Kidney (tissue), 14 donors: ENCODE results near the gene SUN2. TPM values are rescaled to one million over a fixed set of nuclear protein-coding genes. Genes with fewer than 3 reads are reported as not detected.

Experiments
- DNase-seq, 5 donors: peaks; one replicate each; pipeline ENCODE4 v3.0.0-alpha.2; 2013 to 2020
- FAIRE-seq: peaks from 2 replicates; lab custom pipeline; 2012; peaks lifted over from hg19 to GRCh38; lab: Jason Lieb, UNC
- H3K27ac ChIP-seq, 2 donors: one replicate each; pipeline ENCODE4 v1.7.0; 2013; ENCODE audit warnings: low read depth in 2 of 2, low read length in 2 of 2, inconsistent platforms in 1 of 2
- H3K27me3 ChIP-seq: one replicate; pipeline ENCODE4 v1.7.1; 2013; ENCODE audit warnings: low read length, inconsistent platforms; ENCODE audit not compliant: control insufficient read depth, insufficient read depth
- H3K36me3 ChIP-seq, 3 donors: one replicate each; pipeline versions ENCODE4 v1.7.0 to v1.7.1; 2013; ENCODE audit warnings: low read length in 3 of 3, control low read depth in 1 of 3, inconsistent platforms in 1 of 3; ENCODE audit not compliant: insufficient read depth in 3 of 3, control insufficient read depth in 2 of 3
- H3K4me1 ChIP-seq, 3 donors: one replicate each; pipeline versions ENCODE4 v1.7.0 to v1.7.1; 2013; ENCODE audit warnings: low read length in 3 of 3, inconsistent platforms in 1 of 3, low read depth in 1 of 3; ENCODE audit not compliant: control insufficient read depth in 2 of 3, insufficient read depth in 2 of 3
- H3K4me3 ChIP-seq, 3 donors: one replicate each; pipeline versions ENCODE4 v1.7.0 to v1.8.1; 2013; ENCODE audit warnings: low read length in 3 of 3, control low read depth in 1 of 3, inconsistent platforms in 1 of 3
- H3K9ac ChIP-seq, 3 donors: one replicate each; pipeline versions ENCODE4 v1.7.0 to v1.7.1; 2013; ENCODE audit warnings: low read length in 3 of 3, control low read depth in 1 of 3, inconsistent platforms in 1 of 3
- H3K9me3 ChIP-seq, 3 donors: one replicate each; pipeline versions ENCODE4 v1.7.0 to v1.7.1; 2013; ENCODE audit warnings: low read length in 3 of 3, control low read depth in 1 of 3, inconsistent platforms in 1 of 3; ENCODE audit not compliant: control insufficient read depth in 2 of 3, insufficient read depth in 1 of 3
- intact Hi-C: fragments of 100-400 bp; cut with DNase I; formaldehyde crosslinking; loops from one replicate; pipeline ENCODE4 v1.11.1; 2022
- polyA plus RNA-seq: library from polyadenylated mRNA; stranded (reverse); fragments of 350-450 nt; fragmentation: Illumina TruSeq; extraction: RNeasy Lipid Tissue Mini Kit (QIAGEN cat#74804); gene quantifications from one replicate; pipeline ENCODE4 v1.2.3, GENCODE V29; 2014; ENCODE audit warnings: low read depth, low replicate concordance; ENCODE audit not compliant: insufficient read depth
- total RNA-seq: library from RNA; stranded (reverse); fragmentation: NEBNext Ultra II Directional; extraction: Animal tissue kit (Norgen Biotek cat#: 25700); gene quantifications from one replicate; pipeline ENCODE4 v1.2.1, GENCODE V29; 2021
- TF ChIP-seq, protein P1 (sequence below): IDR thresholded peaks from 3 replicates; pipeline ENCODE4 v1.5.1; 2012; ENCODE audit warnings: mild to moderate bottlenecking, moderate library complexity, borderline replicate concordance; ENCODE audit not compliant: insufficient read depth; ENCODE audit errors: extremely low read depth
- donor health status: control.
- donor health status: control.
- donor health status: control.
- donor health status: control.
- donor health status: control.
- donor health status: DM: yes; HTN: yes; CAD: no.
- donor health status: Normal renal cell carcinoma (clear cell type).

Gene SUN2
- total and polyA plus RNA-seq, 2 donors from 2014 or later = 41.7 to 199 TPM

DNA sequence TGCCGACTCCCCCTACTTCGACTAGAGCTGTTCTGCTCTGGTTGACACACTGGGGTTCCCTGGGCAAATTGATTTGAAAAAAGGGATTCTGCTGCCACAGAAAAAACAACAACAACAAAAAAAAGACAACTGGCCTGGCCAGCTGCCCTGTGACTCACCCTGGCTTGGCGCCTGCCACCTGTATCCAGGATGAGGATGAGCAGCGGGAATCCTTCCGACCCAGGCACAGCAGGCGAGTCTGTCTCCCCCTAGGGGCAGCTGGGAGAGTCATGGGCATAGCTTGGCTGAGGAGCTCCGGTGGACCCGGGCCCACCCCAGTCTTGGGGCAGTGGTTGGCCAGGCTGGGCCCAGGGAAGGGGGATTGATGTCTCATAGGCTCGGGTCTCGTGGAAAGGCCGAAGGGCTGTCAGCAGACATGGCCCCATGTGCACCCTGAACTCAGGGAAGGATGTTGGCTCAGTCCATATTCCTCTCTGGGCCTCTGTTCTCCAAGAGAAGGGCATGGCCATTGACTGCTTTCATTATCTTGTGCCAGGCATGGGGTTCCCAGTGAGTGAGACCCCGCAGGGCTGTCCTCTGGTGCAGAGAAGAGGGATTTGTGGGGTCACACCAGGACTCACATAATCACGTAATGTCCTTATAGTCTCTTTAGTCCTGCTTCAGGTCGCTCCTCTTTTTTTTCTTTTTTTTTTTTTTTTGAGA lies 10.4 kb upstream of the SUN2 start:
- peaks cover 0 to 3% (median 0%) of the 10 kb centered on the region in 3 donors for H3K4me1 ChIP-seq
- FAIRE-seq (no peak), DNase-seq (peak in 4 of 5 donors; percentile 66 to 75 (median 72))
- no peaks in the 10 kb centered on the region for H3K27me3 ChIP-seq
- intact Hi-C loops = loop anchor here (10.0 kb wide), 1 partner anchor 79 kb away; the partner anchor contains the start of gene NPTXR
- H3K9me3 ChIP-seq = peaks cover 0 to 2% (median 0%) of the 10 kb centered on the region in 3 donors
- TF ChIP-seq, protein P1, sequence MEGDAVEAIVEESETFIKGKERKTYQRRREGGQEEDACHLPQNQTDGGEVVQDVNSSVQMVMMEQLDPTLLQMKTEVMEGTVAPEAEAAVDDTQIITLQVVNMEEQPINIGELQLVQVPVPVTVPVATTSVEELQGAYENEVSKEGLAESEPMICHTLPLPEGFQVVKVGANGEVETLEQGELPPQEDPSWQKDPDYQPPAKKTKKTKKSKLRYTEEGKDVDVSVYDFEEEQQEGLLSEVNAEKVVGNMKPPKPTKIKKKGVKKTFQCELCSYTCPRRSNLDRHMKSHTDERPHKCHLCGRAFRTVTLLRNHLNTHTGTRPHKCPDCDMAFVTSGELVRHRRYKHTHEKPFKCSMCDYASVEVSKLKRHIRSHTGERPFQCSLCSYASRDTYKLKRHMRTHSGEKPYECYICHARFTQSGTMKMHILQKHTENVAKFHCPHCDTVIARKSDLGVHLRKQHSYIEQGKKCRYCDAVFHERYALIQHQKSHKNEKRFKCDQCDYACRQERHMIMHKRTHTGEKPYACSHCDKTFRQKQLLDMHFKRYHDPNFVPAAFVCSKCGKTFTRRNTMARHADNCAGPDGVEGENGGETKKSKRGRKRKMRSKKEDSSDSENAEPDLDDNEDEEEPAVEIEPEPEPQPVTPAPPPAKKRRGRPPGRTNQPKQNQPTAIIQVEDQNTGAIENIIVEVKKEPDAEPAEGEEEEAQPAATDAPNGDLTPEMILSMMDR = peak; percentile 70
- H3K9ac ChIP-seq = no peak overlapping the region
- no peaks in the 10 kb centered on the region for H3K36me3 ChIP-seq
- no peak overlapping the region for H3K27ac ChIP-seq
- H3K4me3 ChIP-seq = no peak overlapping the region

DNA sequence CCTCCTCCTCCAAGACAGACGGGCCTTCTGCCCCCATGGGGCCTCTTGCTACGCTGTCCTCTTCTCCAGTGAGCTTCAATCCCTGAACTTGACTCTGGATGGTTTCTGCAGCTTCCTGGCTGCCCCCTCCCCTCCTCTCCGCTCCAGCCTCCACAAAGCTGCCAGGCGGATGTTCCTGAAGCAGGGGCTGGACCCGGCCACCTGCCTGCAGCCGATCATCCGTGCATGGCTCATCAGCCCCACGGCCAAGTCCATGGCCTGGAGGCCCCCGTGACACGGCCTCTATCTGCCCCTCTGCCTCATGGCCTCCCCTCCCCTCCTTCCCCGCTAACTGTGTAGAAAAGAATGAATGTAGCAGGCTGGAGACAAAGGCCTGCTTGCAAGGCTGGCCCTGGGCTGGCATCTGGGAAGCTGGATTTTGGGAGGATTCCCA lies 6.8 kb upstream of the SUN2 start:
- TF ChIP-seq, protein P1 = no peak
- Histone ChIP-seq H3K9ac (no peak overlapping the region), H3K4me1 (peaks cover 0 to 3% (median 0%) of the 10 kb centered on the region in 3 donors), H3K36me3 (no peaks in the 10 kb centered on the region), H3K27ac (no peak overlapping the region), H3K27me3 (no peaks in the 10 kb centered on the region), H3K9me3 (peaks cover 0 to 2% (median 0%) of the 10 kb centered on the region in 3 donors), H3K4me3 (no peak overlapping the region)
- FAIRE-seq (no peak), DNase-seq (peak in 4 of 5 donors; percentile 66 to 76 (median 70))
- intact Hi-C loops = loop anchor here (10.0 kb wide), 1 partner anchor 82 kb away; the partner anchor contains the start of gene NPTXR

DNA sequence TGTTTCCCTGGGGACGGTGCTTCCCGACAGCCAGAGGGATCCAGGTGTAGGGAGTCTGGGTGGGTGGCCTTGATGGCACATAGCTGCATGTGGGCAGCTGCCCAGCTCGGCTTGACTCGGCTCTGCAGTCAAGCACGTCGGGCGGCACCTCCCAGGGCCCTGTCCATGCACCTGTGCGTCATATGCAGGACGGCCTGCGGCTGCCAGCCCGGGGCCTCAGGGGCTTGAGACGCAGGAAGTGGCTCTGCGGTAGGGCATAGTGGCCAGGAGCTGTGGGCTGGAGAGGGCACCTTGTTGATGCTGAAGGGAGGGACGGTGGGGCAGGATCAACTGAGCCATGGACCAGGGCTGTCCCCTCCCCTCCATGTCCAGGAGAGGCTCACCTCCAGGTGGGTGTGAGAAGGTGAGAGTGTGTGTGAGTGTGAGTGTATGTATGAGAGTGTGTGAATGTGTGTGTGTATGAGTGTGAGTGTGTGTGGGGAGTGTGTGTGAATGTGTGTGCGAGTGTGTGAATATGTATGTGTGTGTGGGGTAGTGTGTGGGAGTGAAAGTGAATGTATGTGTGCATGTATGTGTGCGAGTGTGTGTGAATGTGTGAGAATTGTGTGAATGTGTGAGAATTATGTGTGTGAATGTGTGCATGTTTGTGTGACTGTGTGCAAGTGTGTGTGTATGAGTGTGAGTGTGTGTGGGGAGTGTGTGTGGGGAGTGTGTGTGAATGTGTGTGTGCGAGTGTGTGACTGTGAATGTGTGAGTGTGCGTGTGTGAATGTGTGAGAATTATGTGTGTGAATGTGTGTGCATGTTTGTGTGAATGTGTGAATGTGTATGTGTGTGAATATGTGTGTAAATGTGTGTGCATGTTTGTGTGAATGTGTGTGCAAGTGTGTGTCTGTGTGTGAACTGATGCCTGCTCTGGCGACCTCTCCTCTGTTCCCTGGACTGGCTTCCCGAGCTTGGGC lies 5.7 kb upstream of the SUN2 start:
- no peak for FAIRE-seq
- no peak overlapping the region for H3K9ac ChIP-seq
- intact Hi-C loops = loop anchor here (10.0 kb wide), 1 partner anchor 83 kb away; the partner anchor contains the start of gene NPTXR
- TF ChIP-seq, protein P1 = no peak
- no peak overlapping the region for H3K27ac ChIP-seq
- no peak for DNase-seq
- no peaks in the 10 kb centered on the region for H3K36me3 ChIP-seq
- H3K4me1 ChIP-seq = peaks cover 0 to 7% (median 3%) of the 10 kb centered on the region in 3 donors
- H3K9me3 ChIP-seq = peaks cover 0 to 2% (median 0%) of the 10 kb centered on the region in 3 donors
- H3K4me3 ChIP-seq = peak overlapping the region in 1 of 3 donors; percentile 4
- no peaks in the 10 kb centered on the region for H3K27me3 ChIP-seq
